Vagina (tissue), 2 donors: ENCODE results near the gene NFAT5.
"Not testable (repeated sequence)": the region's sequence is repeated elsewhere in the genome, so short reads cannot be mapped to it uniquely, and the experiment has no call there.

Experiments used
- POLR2A ChIP-seq, 2 donors: fragments of 450-650 bp; IDR thresholded peaks; one replicate each; pipeline ENCODE4 v1.6.1; 2017; ENCODE audit warnings: antibody characterized with exemption in 2 of 2, mild to moderate bottlenecking in 2 of 2, moderate library complexity in 2 of 2
- POLR2AphosphoS5 ChIP-seq, 2 donors: sonication (generic); formaldehyde crosslinking; IDR thresholded peaks; one replicate each; pipeline ENCODE4 v1.9.0; 2017; ENCODE audit warnings: antibody characterized with exemption in 2 of 2, mild to moderate bottlenecking in 2 of 2, low read depth in 1 of 2; ENCODE audit not compliant: insufficient read depth in 1 of 2
- TF ChIP-seq, protein P1 (sequence below), 3 experiments: fragments of 450-650 bp in 2 of 3; fragments of 200-600 bp in 1 of 3; sonication (generic) in 1 of 3; IDR thresholded peaks; one replicate each; pipeline ENCODE4 v1.5.1; 2017 to 2019; ENCODE audit warnings: antibody characterized with exemption in 3 of 3, mild to moderate bottlenecking in 2 of 3, moderate library complexity in 2 of 3

DNA sequence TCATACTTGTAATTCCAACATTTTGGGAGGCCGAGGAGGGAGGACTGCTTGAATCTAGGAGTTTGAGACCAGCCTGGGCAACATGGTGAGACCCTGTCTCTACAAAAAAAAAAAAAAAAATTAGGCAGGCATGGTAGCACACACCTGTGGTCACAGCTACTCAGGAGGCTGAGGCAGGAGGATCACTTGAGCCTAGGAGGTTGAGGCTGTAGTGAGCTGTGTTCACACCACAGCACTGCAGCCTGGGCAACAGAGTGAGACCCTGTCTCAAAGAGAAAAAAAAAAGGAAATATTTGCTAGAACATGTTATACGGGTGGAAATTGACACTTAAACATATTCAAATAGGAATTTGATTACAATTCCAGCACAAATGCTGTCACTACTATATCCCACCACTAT, 4.4 kb upstream of the NFAT5 start:
- TF ChIP-seq, protein P1, sequence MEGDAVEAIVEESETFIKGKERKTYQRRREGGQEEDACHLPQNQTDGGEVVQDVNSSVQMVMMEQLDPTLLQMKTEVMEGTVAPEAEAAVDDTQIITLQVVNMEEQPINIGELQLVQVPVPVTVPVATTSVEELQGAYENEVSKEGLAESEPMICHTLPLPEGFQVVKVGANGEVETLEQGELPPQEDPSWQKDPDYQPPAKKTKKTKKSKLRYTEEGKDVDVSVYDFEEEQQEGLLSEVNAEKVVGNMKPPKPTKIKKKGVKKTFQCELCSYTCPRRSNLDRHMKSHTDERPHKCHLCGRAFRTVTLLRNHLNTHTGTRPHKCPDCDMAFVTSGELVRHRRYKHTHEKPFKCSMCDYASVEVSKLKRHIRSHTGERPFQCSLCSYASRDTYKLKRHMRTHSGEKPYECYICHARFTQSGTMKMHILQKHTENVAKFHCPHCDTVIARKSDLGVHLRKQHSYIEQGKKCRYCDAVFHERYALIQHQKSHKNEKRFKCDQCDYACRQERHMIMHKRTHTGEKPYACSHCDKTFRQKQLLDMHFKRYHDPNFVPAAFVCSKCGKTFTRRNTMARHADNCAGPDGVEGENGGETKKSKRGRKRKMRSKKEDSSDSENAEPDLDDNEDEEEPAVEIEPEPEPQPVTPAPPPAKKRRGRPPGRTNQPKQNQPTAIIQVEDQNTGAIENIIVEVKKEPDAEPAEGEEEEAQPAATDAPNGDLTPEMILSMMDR (IDR thresholded peaks at IDR 0.05) = not testable (repeated sequence)
- not testable (repeated sequence) for TF ChIP-seq POLR2A (IDR thresholded peaks at IDR 0.05); POLR2AphosphoS5 (IDR thresholded peaks at IDR 0.05; ENCODE audit: insufficient read depth in 1 of 2, low read depth in 1 of 2)
